ENCODE data around the gene PRKAG2.
"Not testable (repeated sequence)": the region's sequence is repeated elsewhere in the genome, so short reads cannot be mapped to it uniquely, and the experiment has no call there.

GRCh38 chr7:151518947-151519764 is 357.8 kb downstream of the PRKAG2 start:
- peak; percentile 51 for TF ChIP-seq CTCF (IDR thresholded peaks at IDR 0.05)
- TF ChIP-seq ZFX (IDR thresholded peaks at IDR 0.05; ENCODE audit: borderline replicate concordance) = not testable (repeated sequence)
